SK-N-SH treated with all-trans-retinoic acid at 6 μM for 48 hours (cell line): ENCODE measurements around the gene FLT4.

Experiments used
- BACH2 ChIP-seq: fragments of 250-450 bp; sonication (Bioruptor Pico); IDR thresholded peaks from 2 replicates; pipeline ENCODE4 v1.9.0; 2021; ENCODE audit warnings: mild to moderate bottlenecking, borderline replicate concordance
- CREB5 ChIP-seq: fragments of 250-450 bp; sonication (Bioruptor Pico); IDR thresholded peaks from 2 replicates; pipeline ENCODE4 v1.5.1; 2020; ENCODE audit warnings: low read depth, mild to moderate bottlenecking, moderate library complexity
- ESRRG ChIP-seq: fragments of 250-450 bp; sonication (Bioruptor Pico); IDR thresholded peaks from 2 replicates; pipeline ENCODE4 v1.6.1; 2021; ENCODE audit warnings: mild to moderate bottlenecking
- ISL1 ChIP-seq: fragments of 250-450 bp; sonication (Bioruptor Pico); IDR thresholded peaks from 2 replicates; pipeline ENCODE4 v2.1.2; 2022; ENCODE audit warnings: mild to moderate bottlenecking, moderate library complexity
- OSR1 ChIP-seq: fragments of 250-450 bp; sonication (Bioruptor Pico); IDR thresholded peaks from 2 replicates; pipeline ENCODE4 v1.8.0; 2022; ENCODE audit warnings: moderate library complexity, mild to moderate bottlenecking, inconsistent platforms
- PATZ1 ChIP-seq: fragments of 250-450 bp; sonication (Bioruptor Pico); IDR thresholded peaks from 2 replicates; pipeline ENCODE4 v1.8.0; 2020; ENCODE audit warnings: mild to moderate bottlenecking, moderate library complexity, borderline replicate concordance
- POU6F1 ChIP-seq: fragments of 250-450 bp; sonication (Bioruptor Pico); IDR thresholded peaks from 2 replicates; pipeline ENCODE4 v1.8.0; 2021; ENCODE audit warnings: low read depth, mild to moderate bottlenecking, moderate library complexity, borderline replicate concordance
- PPARA ChIP-seq: fragments of 250-450 bp; sonication (Bioruptor Pico); IDR thresholded peaks from 2 replicates; pipeline ENCODE4 v1.5.0; 2020; ENCODE audit warnings: mild to moderate bottlenecking, borderline replicate concordance
- TCF4 ChIP-seq: fragments of 250-450 bp; sonication (Bioruptor Pico); IDR thresholded peaks from 2 replicates; pipeline ENCODE4 v1.8.0; 2021; ENCODE audit warnings: mild to moderate bottlenecking, moderate library complexity, borderline replicate concordance
- TOX ChIP-seq: fragments of 250-450 bp; sonication (Bioruptor Pico); IDR thresholded peaks from 2 replicates; pipeline ENCODE4 v1.8.0; 2021; ENCODE audit warnings: mild to moderate bottlenecking, moderate library complexity, borderline replicate concordance
- TSHZ2 ChIP-seq: fragments of 250-450 bp; sonication (Bioruptor Pico); IDR thresholded peaks from 2 replicates; pipeline ENCODE4 v1.5.0; 2020; ENCODE audit warnings: mild to moderate bottlenecking, moderate library complexity
- ZC3H10 ChIP-seq: fragments of 250-450 bp; sonication (Bioruptor Pico); IDR thresholded peaks from 2 replicates; pipeline ENCODE4 v1.5.1; 2021; ENCODE audit warnings: mild to moderate bottlenecking, moderate library complexity
- ZFP3 ChIP-seq: fragments of 250-450 bp; sonication (Bioruptor Pico); IDR thresholded peaks from 2 replicates; pipeline ENCODE4 v1.5.0; 2020; ENCODE audit warnings: mild to moderate bottlenecking, moderate library complexity

- TF ChIP-seq OSR1 (CRISPR knock-in tag): no peak
- no peak for TF ChIP-seq PPARA
- no peak for TF ChIP-seq TCF4
- no peak for TF ChIP-seq PATZ1 (CRISPR knock-in tag)
- TF ChIP-seq ESRRG: no peak
- no peak for TF ChIP-seq TSHZ2 (CRISPR knock-in tag)
- TF ChIP-seq CREB5 (CRISPR knock-in tag): no peak
- TF ChIP-seq ZC3H10 (CRISPR knock-in tag): no peak
- TF ChIP-seq TOX (CRISPR knock-in tag): no peak
- TF ChIP-seq ISL1 (CRISPR knock-in tag): no peak
- no peak for TF ChIP-seq BACH2 (CRISPR knock-in tag)
- TF ChIP-seq POU6F1 (CRISPR knock-in tag): no peak
- TF ChIP-seq ZFP3 (CRISPR knock-in tag): no peak
Measured at GRCh38 chr5:180604271-180604670, 45.1 kb downstream of the FLT4 start.
